Lower leg skin (tissue), 4 donors: Measurements from ENCODE around the gene CBX1. TPM values are rescaled to one million over a fixed set of nuclear protein-coding genes. Genes with fewer than 3 reads are reported as not detected.
A peak's percentile ranks its signal among the peaks of the same experiment; 100 is the strongest.

Experiments used
- DNase-seq, 2 donors: peaks; one replicate each; pipeline ENCODE4 v3.0.0-alpha.2; 2019; ENCODE audit warnings: low spot score in 2 of 2
- H3K4me3 ChIP-seq: fragments of 200-600 bp; sonication (generic); 2 replicates; pipeline ENCODE4 v1.5.1; 2017; ENCODE audit warnings: mild to moderate bottlenecking, low read depth; ENCODE audit not compliant: poor library complexity, severe bottlenecking
- POLR2A ChIP-seq, 2 donors: fragments of 450-650 bp; IDR thresholded peaks; one replicate each; pipeline ENCODE4 v1.6.1; 2016 to 2017; ENCODE audit warnings: antibody characterized with exemption in 2 of 2, mild to moderate bottlenecking in 1 of 2, moderate library complexity in 1 of 2
- WGBS, 2 donors: methylation state at CpG; one replicate each; pipeline ENCODE4 v1.1.5; 2018; 5-methylcytosine and 5-hydroxymethylcytosine counted together
- intact Hi-C: fragments of 100-400 bp; cut with DNase I; formaldehyde crosslinking; loops from one replicate; pipeline ENCODE4 v1.15.0; 2023; ENCODE audit warnings: low total_unique reads
- total RNA-seq, 4 donors: library from RNA; depleted of rRNA; stranded (reverse); fragments of >200 nt; gene quantifications; one replicate each; pipeline ENCODE4 v1.1.0, GENCODE V29; 2016
- TF ChIP-seq, protein P1 (sequence below), 3 donors: fragments of 450-650 bp; IDR thresholded peaks; one replicate each; pipeline ENCODE4 v1.5.1; 2016; ENCODE audit warnings: antibody characterized with exemption in 3 of 3, mild to moderate bottlenecking in 3 of 3, moderate library complexity in 2 of 3

The CBX1 gene
- total RNA-seq, 4 donors from 2014 or later = 23.2 to 33.5 (median 25.6) TPM

DNA sequence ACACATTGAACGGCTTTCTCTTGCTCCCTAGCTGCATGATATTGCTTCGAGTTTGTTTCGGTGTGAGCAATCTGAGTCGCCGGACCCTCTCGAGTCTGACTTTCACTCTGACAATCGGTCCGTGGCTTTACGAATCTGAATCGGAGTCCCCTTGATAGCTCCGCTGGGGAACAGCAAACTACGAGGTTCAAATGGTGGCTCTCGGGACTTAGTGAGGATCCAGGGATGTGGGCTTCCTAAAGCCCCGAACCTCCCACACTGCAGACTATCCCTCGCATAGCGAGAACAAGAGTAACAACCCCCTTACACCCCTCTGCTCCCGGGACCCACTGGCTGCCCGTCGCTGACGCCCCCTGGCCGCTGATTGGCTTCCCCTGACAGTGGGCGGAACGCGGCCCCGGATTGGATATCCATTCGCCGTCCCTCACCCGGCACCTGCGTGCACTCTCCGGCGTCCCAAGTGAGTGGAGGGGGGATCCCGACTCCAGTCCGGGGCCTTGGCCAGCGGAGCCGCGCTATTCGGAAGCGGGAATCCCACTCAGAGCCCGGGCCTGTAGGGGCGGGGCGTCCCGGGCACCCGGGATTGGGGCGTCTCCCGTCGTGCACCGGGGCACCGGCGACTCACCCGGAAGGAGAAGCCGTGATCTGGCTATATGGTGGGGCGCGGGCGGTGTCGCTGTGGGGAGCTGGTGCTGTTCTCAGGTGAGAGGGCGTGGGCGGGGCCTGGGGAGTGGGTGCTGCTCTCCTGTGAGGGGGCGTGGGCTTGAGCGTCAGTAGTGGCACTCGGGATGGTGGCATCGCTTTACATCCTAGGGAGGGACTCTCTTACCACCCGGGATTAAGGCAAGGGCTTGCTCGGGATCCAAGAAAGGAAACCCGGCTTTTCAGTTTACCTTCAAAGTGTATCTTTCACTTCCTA, 6.1 kb upstream of the CBX1 start, which contains the start of gene SNX11:
SNX11 (plus strand) TSS at position 630 of the 919 bp plus-strand sequence. CDS start 4,278 bp downstream, outside the sequence.
- intact Hi-C loops = loop anchor here (5.0 kb wide), 1 partner anchor 1385 kb away; no protein-coding TSS in a partner anchor
- TF ChIP-seq POLR2A (IDR thresholded peaks at IDR 0.05) = no peak
- TF ChIP-seq, protein P1, sequence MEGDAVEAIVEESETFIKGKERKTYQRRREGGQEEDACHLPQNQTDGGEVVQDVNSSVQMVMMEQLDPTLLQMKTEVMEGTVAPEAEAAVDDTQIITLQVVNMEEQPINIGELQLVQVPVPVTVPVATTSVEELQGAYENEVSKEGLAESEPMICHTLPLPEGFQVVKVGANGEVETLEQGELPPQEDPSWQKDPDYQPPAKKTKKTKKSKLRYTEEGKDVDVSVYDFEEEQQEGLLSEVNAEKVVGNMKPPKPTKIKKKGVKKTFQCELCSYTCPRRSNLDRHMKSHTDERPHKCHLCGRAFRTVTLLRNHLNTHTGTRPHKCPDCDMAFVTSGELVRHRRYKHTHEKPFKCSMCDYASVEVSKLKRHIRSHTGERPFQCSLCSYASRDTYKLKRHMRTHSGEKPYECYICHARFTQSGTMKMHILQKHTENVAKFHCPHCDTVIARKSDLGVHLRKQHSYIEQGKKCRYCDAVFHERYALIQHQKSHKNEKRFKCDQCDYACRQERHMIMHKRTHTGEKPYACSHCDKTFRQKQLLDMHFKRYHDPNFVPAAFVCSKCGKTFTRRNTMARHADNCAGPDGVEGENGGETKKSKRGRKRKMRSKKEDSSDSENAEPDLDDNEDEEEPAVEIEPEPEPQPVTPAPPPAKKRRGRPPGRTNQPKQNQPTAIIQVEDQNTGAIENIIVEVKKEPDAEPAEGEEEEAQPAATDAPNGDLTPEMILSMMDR (IDR thresholded peaks at IDR 0.05) = no peak
- peak; percentile 84 to 98 for DNase-seq
- peak within 1 kb of the TSS; percentile 59 for H3K4me3 ChIP-seq
- 0% methylated on average over 39 to 48 of the region's 64 CpGs for WGBS, 2 donors

DNA sequence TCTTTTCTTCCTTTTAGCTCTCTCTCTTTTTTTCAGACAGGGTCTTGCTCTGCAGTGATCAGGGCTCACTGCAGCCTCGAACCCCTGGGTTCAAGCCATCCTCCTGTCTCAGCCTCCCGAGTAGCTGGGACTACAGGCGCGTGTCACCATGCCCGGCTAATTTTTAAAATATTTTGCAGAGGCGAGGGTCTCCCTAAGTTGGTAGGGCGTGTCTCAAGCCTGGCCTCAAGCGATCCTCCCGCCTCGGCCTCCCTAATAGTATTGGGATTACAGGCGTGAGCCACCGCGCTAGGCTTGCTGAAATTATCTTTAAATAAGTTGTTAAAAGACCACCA, 5.5 kb upstream of the CBX1 start:
- WGBS, 2 donors = 33 to 44% methylated on average over 13 of the region's 13 CpGs
- no peak for DNase-seq
- H3K4me3 ChIP-seq = peak overlapping the region; percentile 59
- intact Hi-C loops = loop anchor here (5.0 kb wide), 1 partner anchor 1386 kb away; no protein-coding TSS in a partner anchor
- no peak for TF ChIP-seq POLR2A (IDR thresholded peaks at IDR 0.05)

DNA sequence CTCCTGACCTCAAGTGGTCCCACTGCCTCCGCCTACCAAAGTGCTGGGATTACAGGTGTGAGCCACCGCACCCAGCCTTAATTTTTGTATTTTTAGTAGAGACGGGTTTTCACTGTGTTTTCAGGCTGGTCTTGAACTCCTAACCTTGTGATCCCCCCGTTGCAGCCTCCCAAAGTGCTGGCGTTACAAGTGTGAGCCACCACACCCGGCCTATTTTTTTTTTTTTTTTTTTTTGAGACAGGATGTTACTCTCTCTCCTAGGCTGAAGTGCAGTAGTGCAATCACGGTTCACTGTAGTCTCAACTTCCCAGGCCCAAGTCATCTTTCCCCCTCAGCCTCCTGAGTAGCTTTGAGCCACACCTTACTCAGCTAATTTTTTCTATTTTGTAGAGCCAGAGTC, 3.2 kb upstream of the CBX1 start:
- no peak overlapping the region for H3K4me3 ChIP-seq
- DNase-seq = no peak
- WGBS, 2 donors = 91% methylated on average over 7 of the region's 7 CpGs
- TF ChIP-seq, protein P1 (IDR thresholded peaks at IDR 0.05) = no peak
- no peak for TF ChIP-seq POLR2A (IDR thresholded peaks at IDR 0.05)
- intact Hi-C loops = no loop called here

DNA sequence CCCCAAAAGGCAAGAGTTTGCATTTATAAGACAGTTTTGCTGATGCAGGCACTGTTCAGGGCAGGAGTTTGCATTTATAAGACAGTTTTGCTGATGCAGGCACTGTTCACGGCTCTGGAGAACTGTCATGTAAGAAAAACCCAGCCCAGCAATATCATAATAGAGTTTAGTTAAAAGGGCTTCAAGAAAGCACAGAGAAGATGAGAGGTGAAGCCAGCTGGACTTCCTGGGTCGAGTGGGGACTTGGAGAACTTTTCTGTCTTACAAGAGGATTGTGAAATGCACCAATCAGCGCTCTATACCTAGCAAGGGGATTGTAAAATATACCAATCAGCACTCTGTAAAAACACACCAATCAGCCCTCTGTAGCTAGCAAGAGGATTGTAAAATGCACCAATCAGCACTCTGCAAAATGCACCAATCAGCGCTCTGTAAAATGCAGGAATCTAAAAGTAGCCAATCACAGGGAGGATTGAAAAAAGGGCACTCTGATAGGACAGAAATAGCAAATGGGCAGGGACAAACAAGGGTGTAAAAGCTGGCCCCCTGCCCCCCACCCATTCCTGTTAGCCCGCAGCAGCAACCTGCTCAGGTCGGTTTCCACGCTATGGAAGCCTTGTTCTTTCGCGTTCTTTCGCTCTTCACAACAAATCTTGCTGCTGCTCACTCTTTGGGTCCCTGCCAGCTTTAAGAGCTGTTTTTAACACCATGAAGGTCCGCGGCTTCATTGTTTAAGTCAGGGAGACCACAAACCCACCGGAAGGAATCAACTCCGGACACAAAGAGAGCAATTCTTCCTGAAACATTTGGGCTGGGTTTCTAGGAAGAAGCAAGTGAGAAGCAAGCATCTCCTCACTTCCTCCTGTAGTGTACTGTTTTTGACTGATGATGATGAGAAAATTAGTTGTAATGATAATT, 1.8 kb upstream of the CBX1 start:
- intact Hi-C loops = no loop called here
- 68 to 83% methylated on average over 14 of the region's 14 CpGs for whole genome bisulfite sequencing, 2 donors
- no peak for DNase-seq
- no peak for TF ChIP-seq POLR2A (IDR thresholded peaks at IDR 0.05)
- TF ChIP-seq, protein P1 (IDR thresholded peaks at IDR 0.05) = no peak
- no peak overlapping the region for H3K4me3 ChIP-seq

DNA sequence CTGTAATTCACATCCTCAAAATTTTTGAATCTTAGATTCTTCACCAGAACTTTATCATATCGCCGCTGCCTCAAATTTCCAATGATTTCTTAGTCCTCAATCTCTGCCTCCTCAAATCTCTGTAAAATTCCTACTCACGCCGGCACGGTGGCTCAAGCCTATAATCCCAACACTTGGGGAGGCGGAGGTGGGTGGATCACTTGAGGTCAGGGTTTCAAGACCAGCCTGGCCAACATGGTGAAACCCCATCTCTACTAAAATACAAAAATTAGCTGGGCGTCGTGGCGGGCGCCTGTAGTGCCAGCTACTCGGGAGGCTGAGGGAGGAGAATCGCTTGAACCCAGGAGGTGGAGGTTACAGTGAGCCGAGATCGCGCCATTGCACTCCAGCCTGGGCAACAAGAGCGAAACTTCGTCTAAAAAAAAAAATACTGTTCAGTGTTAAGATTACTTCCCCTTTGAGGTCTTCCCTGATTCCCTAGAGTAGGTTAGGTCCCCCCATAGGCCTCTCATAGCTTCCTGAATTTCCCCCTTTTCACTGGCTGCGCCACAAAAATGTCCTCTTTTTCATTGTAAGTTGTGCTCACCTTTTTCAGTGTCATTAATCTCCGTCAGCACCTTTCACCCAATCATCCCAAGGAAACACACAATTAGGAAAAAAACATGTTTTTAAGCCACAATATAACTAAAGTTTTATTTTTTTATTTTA, 919 bp upstream of the CBX1 start:
- no peak for DNase-seq
- 82 to 83% methylated on average over 19 of the region's 19 CpGs for WGBS, 2 donors
- TF ChIP-seq, protein P1 (IDR thresholded peaks at IDR 0.05) = no peak
- no peak for TF ChIP-seq POLR2A (IDR thresholded peaks at IDR 0.05)
- H3K4me3 ChIP-seq = no peak overlapping the region
- intact Hi-C loops = no loop called here
